Endometrium (tissue), 2 donors: ENCODE data around the gene HHAT.
"Not testable (repeated sequence)": the region's sequence is repeated elsewhere in the genome, so short reads cannot be mapped to it uniquely, and the experiment has no call there.

Experiments
- FAIRE-seq: peaks from 2 replicates; lab custom pipeline; 2012; peaks lifted over from hg19 to GRCh38; lab: Jason Lieb, UNC
- donor health status: control.
- donor health status: control.

The HHAT gene

DNA sequence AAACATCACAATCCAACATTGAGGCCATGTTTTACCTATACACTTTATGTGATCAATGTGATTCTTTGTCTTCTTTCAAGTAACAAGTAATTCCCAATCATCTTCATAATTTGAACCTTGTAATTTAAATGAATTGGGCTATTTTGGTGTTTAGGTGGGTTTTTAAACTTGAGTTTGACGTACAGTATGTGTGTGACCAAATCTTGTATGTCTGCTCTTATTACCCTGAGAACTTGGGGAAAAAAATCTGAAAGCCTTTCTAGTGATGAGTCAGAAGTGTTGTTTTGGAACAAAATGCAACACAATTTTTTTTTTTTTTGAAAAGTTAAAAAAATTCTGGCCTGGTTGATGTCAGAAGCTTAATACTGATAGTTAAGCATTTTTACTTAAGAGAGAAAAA, 68.5 kb downstream of the HHAT start:
- no peak for FAIRE-seq

DNA sequence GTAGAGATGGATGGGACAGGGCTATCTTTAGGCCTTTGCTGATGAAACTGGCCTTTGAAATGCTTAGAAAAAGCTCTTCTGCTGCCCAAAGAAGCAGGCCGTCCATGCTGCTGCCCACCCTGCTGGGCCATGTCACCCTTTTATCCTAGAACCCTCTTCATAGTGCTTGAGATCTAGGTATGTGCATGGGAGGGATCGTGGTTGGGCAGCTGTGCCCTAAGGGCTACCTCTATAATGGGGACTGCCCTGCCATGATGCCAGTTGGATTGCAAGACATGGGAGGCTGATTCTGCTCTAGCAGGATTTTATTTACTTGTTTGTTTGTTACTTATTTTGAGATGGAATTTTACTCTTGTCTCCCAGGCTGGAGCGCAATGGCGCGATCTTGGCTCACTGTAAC, 69.0 kb downstream of the HHAT start:
- FAIRE-seq: no peak

DNA sequence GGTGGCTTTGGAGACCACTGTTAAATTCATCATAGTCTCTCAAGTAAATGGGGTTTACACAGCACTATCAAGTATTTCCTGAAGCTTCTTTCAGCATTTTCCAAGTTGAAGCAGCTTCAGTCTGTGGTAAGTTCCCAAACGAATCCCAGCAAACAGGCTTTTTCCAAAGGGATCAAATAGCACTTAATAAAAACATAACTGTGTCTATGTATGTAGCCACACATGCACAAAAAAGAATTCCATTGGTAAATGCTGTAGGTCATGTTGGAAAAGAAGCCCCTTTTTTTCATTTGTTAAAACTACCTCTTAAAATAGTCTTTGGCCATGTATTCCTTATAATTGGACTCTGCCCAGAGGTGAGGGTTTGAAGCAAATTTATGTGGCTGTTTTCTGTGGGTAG, 69.8 kb downstream of the HHAT start:
- FAIRE-seq: no peak

DNA sequence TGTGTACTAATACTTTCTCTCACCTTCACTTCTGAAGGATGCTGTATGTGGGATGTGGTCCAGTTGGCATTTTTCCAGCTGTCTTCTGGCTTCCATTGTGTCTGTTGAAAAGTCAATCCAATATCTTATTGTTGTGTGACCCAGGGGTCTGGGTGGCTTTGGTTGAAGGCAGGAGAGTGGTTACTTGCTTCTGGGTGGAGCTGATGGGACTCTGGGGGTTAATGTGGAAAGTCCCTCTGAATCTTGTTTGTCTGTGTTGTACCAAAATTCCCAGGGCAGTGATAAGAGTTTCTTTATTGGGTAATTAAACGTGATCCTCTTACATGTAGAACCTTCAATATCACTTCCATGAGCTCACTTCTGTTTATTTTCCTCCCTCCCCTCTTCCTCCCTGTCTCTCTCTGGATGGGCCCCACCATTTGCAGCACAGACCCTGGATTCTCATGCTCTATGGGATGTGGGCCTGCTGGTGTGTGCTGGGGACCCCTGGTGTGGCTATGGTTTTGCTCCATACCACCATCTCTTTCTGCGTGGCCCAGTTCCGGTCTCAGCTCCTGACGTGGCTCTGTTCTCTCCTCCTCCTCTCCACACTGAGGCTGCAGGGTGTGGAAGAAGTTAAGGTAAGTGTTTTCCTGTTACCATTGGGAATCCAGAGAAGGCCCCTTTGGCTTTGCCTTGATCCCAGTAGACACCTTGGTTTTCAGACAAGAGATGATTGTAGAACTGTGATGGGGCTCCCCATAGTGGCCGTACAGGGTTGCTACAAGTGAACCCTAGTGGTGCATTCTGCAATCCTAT, 71.5 kb downstream of the HHAT start:
- no peak for FAIRE-seq

DNA sequence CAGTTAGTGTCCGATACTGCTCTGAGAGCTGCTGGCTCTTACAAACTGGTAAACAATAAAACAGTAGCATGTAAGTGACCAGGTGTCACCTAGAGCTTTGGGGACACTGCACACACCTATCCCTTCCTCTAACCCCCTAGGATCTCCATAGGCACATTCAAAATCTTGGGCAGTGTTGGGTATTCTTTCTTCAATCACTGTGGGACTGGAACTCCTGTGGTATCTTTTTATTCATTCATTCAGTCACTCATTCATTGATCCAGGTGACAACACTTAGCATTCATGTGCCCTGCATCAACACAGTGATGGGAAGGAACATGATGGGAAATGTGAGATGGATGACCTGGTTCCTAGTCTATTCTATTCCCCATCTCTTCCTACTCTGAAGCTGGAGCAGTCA, 73.9 kb downstream of the HHAT start:
- FAIRE-seq: no peak

DNA sequence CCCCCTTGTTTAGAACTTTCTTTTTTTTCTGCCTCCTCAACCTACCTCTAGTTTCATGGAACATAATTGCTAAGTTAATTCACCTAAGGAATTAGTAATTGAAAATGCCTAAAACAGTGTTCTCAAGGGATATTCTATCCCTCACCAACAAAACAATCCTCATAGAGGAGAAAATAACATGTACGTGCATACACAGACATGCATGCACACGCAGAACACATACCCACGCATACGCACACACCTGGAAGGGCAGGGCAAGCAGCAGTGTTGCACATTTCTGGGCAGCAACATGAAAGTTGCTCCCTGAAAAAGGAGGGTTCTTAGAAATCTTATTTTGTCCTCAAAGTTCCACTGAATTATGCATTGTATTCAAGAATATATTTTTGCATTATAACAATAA, 76.6 kb downstream of the HHAT start:
- FAIRE-seq: no peak

DNA sequence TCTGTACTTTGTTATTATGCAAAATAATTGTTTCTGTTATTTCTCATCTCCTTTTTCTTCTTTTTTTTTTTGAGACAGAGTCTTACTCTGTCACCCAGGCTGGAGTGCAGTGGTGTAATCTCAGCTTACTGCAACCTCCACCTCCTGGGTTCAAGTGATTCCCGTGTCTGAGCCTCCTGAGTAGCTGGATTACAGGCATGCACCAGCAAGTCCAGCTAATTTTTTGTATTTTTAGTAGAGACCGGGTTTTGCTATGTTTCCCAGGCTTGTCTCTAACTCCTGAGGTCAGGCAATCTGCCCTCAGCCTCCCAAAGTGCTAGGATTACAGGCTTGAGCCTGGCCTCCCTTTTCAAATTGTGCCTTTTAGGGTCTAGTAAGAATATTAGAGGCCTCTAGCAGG, 77.6 kb downstream of the HHAT start:
- FAIRE-seq: not testable (repeated sequence)

DNA sequence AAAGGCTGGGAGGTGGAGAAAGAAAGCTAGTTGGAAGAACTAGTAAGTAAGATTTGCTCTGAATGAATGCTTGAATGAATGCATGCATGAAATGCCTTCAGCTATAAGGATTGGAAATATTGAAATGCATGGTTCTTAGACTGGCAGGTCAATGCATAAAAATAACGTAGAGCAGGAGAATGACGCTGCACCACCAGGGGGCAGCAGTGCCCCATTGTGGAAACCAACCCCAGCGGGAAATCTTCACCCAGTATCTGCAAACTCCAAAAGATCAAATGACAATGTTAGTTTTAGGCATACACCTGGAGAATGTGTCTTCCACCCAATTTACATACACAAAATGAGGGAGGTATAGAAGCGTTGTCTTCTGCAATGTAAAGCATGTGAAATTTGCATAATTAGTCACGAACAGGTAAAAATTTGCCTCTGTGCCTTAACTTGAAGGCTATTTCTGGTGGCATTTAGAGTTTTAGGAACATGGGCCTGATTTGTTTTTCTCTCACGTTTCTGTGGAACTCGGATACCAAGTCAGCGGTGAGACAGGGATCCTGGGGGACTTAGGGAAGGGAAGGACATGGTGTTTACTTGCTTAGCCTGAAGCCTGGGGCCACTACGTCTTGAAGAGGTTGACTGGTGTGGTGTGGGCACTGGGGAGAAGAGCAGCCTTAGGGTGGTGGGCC, 78.6 kb downstream of the HHAT start:
- FAIRE-seq: no peak

DNA sequence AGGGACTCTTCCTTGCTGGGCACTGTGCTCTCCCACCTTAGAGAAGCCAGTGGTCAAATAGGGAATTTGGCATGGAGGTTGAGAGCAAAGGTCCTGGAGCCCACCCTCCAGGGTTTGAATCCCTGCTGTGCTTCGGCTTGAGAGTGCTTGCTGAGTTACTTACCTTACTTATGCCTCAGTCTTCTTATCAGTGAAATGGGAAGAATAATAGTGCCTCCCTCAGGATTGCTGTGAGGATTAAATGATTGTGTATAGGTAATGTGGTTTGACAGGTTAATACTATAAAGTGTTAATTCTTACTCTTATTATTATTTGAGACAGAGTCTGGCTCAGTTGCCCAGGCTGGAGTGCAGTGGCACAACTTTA, 79.2 kb downstream of the HHAT start:
- no peak for FAIRE-seq

DNA sequence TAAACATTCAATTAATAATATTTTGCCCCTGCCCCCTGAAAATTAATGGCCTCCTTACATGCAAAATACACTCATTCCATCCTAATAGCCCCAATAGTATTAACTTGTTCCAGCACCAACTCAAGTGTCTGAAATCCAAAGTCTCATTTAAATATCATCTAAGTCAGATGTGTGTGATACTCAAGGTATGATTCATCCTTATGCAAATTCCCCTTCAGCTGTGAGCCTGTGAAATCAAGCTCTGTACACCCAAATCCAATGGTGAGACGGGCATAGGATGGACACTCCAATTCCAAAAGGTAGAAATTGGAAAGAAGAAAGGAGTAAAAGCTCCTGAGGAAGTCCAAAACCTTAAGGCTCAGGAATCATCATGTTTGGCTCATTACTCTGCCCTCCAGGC, 83.5 kb downstream of the HHAT start:
- no peak for FAIRE-seq

DNA sequence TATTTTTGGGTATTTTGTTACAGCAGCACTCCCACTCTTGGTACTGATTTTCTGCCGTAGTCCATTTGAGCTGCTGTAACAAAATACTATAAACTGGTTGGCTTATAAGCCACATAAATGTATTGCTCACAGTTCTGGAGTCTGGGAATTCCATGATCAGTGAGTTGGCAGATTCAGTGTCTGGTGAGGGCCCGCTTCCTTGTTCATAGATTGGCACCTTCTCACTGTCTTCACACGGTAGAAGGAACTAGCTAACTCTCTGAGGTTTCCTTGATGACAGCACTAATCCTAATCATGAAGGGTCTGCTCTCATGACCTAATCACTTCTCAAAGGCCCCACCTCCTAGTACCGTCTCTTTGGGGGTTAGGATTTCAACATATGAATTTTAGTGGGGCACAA, 85.2 kb downstream of the HHAT start:
- FAIRE-seq: no peak

DNA sequence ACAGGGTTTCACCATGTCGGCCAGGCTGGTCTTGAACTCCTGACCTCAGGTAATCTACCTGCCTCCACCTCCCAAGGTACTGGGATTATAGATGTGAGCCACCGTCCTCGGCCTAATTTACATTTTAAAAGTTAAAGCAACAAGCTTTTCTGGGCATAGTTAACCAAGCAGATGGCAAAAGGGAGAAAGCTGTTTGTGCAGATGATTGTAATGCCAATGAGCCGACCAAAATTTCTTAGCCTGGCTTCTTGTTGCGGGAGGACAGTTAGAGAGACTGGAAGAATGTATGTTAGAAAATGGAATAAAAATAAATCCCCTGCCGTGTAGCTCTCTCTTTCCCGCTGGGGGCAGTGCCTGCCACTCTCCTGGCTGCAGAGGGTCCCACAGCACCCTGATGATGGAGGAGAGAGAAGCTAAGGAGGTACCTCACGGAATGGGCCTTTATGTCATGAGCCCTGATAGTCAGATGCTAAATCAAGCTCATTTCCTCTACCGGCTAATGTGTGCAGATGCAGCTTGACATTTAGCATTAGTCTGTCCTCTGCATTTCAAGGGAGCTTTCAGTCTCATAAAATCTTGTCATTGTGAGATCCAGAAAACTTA, 87.2 kb downstream of the HHAT start:
- FAIRE-seq: no peak

DNA sequence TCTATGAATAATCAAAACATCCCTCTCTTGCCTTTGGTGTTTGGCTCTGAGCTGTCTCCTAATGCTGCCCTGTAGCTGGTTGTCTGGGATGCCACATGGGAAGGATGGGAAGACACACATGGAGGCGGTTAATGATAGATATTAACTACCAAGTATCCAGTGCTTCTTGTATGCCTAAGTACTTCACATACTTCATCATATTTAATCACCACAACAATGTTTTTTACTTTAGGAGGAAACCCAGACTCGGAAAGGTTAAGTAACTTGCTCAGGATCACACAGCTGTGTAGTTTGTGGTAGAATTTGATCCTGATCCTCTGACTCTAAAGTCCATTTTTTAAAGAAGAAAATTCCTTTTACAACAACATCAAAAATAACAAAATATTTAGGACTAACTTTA, 88.0 kb downstream of the HHAT start:
- FAIRE-seq: no peak

DNA sequence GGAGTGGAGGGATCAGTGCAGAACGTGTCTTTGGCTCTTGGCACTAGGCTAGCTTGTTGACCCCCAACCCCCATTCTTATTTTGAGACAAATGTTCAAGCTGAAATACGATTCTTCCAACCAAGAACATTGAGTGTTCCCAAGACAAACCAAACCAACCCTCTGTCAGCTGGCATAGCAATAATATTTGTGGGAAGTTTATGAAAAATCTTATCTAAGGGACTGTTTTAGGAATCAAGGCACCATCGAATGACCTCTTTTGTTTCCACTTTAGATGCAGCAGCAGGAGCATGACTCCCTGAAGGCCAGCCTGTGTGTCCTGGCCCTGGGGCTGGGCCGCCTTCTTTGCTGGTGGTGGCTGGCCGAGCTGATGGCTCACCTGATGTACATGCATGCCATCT, 89.2 kb downstream of the HHAT start:
- FAIRE-seq: no peak

DNA sequence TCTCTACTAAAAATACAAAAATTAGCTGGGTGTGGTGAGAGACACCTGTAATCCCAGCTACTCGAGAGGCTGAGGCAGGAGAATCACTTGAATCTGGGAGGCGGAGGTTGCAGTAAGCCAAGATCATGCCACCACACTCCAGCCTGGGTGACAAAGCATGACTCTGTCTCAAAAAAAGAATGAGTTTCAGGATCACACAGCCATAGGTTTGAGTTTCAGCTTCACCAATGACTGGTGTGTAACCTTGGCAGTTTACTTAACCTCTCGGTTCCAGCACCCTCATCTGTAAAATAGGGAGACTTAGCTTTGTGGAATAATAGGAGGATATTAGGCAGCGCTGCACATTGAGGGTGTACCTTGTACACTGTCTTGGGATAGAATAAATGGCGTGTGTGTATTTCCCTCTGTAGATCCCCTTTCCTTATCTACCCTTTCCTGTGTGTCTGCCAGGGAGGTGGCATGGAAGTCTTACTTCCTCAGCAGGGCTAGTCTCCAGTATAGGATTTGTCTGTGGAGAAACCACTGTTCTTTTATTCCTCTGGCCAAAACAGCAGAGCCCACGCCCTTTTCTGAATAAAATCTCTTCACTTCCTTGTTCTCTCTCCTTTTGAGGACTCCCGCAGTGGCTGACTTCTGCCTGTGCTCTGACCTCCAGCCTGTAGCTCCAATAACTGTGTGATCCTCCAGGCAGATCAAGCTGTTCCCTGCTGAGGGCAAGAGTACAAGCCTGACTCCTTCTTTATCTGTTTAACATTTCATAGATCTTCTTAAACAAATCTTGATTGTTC, 90.4 kb downstream of the HHAT start:
- no peak for FAIRE-seq

DNA sequence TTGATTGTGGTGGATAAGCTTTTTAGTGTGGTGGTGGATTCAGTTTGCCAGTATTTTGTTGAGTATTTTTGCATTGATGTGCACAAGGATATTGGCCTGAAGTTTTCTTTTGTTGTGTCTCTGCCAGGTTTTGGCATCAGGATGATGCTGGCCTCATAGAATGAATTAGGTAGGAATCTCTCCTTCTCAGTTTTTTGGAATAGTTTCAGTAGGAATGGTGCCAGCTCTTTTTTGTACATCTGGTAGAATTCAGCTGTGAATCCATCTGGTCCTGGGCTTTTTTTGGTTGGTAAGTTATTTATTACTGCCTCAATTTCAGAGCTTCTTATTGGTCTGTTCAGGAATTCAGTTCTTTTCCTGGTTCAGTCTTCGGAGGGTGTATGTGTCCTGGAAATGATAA, 98.0 kb downstream of the HHAT start:
- FAIRE-seq: not testable (repeated sequence)

DNA sequence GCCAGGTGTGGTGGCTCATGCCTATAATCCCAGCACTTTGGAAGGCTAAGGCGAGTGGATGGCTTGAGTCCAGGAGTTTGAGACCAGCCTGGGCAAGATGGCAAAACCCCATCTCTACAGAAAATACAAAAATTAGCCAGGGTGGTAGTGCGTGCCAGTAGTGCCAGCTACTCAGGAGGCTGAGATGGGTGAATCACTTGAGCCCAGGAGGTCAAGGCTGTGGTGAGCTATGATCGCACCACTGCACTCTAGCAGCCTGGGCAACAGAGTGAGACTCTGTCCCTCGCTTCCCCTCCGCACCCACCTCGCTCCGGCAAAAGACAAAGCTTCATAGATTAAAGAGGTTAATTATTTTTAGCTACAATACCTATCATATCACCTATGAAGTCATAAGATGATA, 100.0 kb downstream of the HHAT start:
- FAIRE-seq: no peak

DNA sequence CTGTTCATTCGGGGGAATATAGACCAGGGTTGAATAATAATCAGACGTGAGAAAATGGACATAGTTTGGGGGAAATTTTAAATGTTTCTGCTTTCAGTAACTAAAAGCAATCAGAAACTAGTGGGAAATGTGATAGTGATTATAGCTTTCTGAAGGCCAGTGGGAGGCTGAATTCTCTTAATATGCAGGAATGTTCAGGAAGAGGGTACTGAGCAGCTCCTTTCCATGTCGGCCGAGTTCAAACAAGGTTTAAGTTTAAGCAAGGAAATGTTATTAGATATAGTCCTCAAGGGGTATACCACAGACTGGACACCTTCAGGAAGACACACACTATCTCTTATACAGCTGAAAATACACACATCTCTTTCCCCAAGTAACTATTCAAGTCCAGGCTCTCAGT, 105.5 kb downstream of the HHAT start:
- no peak for FAIRE-seq

DNA sequence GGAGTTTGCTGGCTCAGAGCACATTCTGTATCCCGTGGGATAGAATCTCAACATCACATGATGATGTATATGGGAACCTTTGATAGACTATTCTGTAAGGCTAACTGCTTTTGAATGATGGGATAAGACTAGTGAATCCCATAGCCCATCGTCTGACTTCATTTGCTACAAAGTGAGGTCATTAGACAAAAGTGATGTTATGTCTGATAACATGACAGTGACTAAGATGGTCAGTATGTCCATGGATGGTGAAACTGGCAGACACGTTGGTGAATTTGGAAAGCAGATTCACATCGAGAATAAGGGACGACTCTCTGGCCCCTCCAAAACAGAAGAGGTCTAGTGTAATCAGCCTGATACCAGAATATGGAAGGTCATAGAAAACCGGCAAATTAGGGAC, 108.4 kb downstream of the HHAT start:
- no peak for FAIRE-seq

DNA sequence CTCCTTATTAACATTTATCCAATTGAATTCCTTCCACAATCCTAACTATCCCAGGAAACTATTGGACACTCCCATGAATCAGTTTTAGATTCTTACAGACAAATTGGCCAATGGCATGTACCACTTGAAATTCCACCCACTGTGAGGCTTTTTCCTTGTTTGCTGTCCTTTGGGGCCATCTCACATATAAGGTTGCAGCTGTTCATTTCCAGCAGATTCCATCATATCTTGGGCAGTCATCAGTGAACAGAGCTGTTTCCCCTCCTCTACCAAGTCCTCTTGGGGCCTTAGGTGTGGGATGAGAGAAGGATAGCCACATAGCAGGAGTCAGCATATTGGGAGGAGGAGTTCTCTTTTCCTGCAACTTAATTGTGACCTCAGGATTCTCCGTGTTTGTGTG, 109.1 kb downstream of the HHAT start:
- FAIRE-seq: no peak

DNA sequence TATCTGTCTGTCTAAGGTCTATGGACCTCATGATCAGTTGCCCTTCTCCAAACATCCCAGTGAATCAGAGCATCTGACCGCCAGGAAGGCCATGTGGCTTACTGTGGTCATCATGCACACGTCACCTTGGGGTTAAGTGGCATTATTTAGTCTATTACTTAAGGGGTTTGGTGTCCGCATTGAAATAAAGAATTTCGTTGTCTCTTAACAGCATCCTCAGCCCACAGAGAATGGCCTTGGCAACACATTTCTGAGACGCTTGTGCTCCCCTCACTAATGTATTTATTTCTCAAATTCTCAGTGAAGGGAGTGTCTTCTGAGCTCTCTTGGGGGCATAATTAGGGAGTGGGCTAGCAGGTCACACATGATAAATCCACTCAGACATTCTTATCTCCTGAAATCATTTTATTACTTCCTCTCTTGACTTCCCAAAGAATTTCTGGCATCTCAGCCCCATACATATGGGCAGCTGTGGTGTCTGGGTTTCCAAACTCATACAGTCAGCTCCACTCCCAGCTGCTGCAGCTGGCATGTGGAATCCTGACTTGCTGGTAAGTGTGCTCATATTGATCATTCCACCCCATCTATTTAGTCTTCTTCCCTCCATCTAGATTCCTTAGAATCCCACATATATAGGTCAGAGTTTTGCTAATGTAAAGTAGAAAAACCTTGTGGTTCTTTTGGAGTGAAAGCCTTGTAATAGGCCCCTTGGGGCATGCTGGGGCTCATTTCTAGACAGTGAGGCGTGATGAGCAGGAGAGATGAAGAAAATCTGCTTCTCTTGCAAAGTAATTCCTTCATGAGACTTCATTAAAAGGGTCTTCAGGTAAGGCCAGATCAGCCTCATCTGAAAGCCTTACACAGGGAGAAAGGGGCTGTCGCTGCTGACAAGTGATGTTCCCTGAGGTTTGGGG, 110.5 kb downstream of the HHAT start:
- no peak for FAIRE-seq

DNA sequence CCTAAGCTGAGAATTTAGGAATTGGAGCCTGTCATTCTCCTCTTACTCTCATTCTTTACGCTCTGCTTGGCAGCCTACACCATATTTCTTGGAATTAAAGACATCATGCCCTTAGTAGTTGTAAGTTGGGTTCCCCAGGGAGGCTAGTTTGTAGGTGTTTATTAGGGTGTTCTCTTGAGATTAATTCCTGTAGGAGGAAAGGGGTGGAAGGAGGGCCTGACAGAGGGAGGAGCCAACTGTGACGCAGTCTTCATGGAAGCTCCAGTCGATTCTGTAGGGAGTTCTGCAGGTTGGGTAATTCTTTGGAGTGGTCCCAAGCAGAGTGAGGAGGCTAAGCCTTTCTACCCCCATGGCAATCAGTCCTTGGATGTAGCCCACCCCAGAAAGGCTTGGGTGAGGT, 111.4 kb downstream of the HHAT start:
- no peak for FAIRE-seq
